Tibial nerve (tissue), 4 donors: Measurements from ENCODE around the gene SNAPC4. TPM values are rescaled to one million over a fixed set of nuclear protein-coding genes. Genes with fewer than 3 reads are reported as not detected.

Experiments used
- DNase-seq, 2 donors: peaks; one replicate each; pipeline ENCODE4 v3.0.0-alpha.2; 2019; ENCODE audit warnings: low spot score in 2 of 2
- H3K27ac ChIP-seq, 4 donors: fragments of 200-600 bp; sonication (generic) in 3 of 4; one replicate each; pipeline ENCODE4 v1.5.1; 2017 to 2019; ENCODE audit warnings: mild to moderate bottlenecking in 1 of 4
- H3K27me3 ChIP-seq, 2 donors: fragments of 200-600 bp; sonication (generic) in 1 of 2; one replicate each; pipeline versions ENCODE4 v1.5.1 to v1.6.0; 2017 to 2019
- H3K36me3 ChIP-seq, 3 donors: fragments of 200-600 bp; sonication (generic); one replicate each; pipeline ENCODE4 v1.5.1; 2018 to 2019
- H3K4me1 ChIP-seq, 4 donors: fragments of 200-600 bp; sonication (generic) in 3 of 4; one replicate each; pipeline ENCODE4 v1.5.1; 2017 to 2019
- H3K4me3 ChIP-seq, 4 donors: fragments of 200-600 bp; sonication (generic) in 3 of 4; one replicate each; pipeline ENCODE4 v1.5.1; 2017 to 2019; ENCODE audit warnings: mild to moderate bottlenecking in 1 of 4, moderate library complexity in 1 of 4
- H3K9me3 ChIP-seq, 4 donors: fragments of 200-600 bp; sonication (generic) in 3 of 4; one replicate each; pipeline ENCODE4 v1.5.1; 2017 to 2019
- EP300 ChIP-seq, 2 donors: sonication (generic); formaldehyde crosslinking; IDR thresholded peaks; one replicate each; pipeline ENCODE4 v1.6.1; 2017; ENCODE audit warnings: antibody characterized with exemption in 2 of 2, mild to moderate bottlenecking in 1 of 2
- POLR2A ChIP-seq, 2 donors: fragments of 450-650 bp; IDR thresholded peaks; one replicate each; pipeline ENCODE4 v1.6.1; 2017; ENCODE audit warnings: antibody characterized with exemption in 2 of 2, mild to moderate bottlenecking in 2 of 2, moderate library complexity in 2 of 2
- WGBS, 2 donors: methylation state at CpG; one replicate each; pipeline ENCODE4 v1.1.5; 2018; 5-methylcytosine and 5-hydroxymethylcytosine counted together
- total RNA-seq, 4 donors: library from RNA; depleted of rRNA; stranded (reverse); fragments of >200 nt; gene quantifications; one replicate each; pipeline ENCODE4 v1.1.0, GENCODE V29; 2016
- TF ChIP-seq, protein P1 (sequence below), 5 experiments: fragments of 200-600 bp in 3 of 5; fragments of 450-650 bp in 2 of 5; sonication (generic) in 3 of 5; IDR thresholded peaks; one replicate each; pipeline ENCODE4 v1.5.1; 2016 to 2019; ENCODE audit warnings: antibody characterized with exemption in 5 of 5, mild to moderate bottlenecking in 3 of 5, moderate library complexity in 2 of 5

The SNAPC4 gene
- total RNA-seq, 4 donors from 2014 or later = 7.0 to 21.0 (median 9.5) TPM

DNA sequence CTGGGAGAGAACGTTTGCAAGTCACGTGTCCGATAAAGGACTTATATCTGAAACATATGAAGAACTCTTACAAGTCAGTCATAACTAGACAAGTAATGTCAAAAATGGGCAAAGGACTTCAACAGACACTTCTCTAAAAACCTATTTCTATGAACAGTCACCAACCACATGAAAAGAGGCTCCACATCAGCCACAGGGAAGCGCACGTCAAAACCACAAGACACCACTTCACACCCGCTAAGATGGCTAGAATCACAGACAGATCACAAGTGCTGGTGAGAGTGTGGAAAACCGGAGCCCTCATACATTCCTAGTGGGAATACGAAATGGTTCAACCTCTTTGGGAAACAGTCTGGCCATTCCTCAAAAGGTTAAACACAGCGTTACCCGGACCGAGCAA lies 15.0 kb downstream of the SNAPC4 start:
- H3K27ac ChIP-seq = no peak overlapping the region
- no peak overlapping the region for H3K4me3 ChIP-seq
- TF ChIP-seq POLR2A (IDR thresholded peaks at IDR 0.05) (no peak), EP300 (IDR thresholded peaks at IDR 0.05) (no peak)
- H3K9me3 ChIP-seq = no peaks in the 10 kb centered on the region
- whole genome bisulfite sequencing, 2 donors = 87 to 89% methylated on average over 11 of the region's 11 CpGs
- no peak for DNase-seq
- H3K4me1 ChIP-seq = no peaks in the 10 kb centered on the region
- peaks cover 2 to 100% (median 8%) of the 10 kb centered on the region in 3 donors for H3K36me3 ChIP-seq
- no peaks in the 10 kb centered on the region for H3K27me3 ChIP-seq

DNA sequence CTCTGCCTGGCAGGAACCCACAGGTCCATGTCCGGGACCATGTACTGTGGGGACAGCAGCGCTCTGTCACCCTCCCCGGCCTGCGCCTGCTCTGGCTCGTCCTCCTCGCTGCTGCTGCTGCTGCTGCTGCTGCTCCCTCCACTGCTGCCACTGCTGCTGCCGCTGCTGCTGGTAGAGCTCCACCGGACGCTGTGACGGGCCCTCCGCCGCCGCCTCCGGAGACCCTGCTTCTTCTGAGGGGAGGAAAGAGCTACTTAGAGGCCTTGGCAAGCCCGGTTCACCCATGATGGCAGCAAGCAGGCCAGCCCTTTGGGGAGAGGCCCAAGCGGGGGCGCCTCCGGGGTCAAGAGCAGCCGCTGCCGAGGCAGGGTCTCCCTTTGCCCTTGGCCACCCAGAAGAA lies 16.5 kb downstream of the SNAPC4 start:
- Histone ChIP-seq H3K27ac (no peak overlapping the region), H3K36me3 (peaks cover 0 to 100% (median 8%) of the 10 kb centered on the region in 3 donors), H3K27me3 (no peaks in the 10 kb centered on the region), H3K4me3 (no peak overlapping the region), H3K9me3 (no peaks in the 10 kb centered on the region), H3K4me1 (no peaks in the 10 kb centered on the region)
- WGBS, 2 donors = 93 to 95% methylated on average over 18 to 20 of the region's 20 CpGs
- TF ChIP-seq EP300 (IDR thresholded peaks at IDR 0.05) = no peak
- TF ChIP-seq, protein P1, sequence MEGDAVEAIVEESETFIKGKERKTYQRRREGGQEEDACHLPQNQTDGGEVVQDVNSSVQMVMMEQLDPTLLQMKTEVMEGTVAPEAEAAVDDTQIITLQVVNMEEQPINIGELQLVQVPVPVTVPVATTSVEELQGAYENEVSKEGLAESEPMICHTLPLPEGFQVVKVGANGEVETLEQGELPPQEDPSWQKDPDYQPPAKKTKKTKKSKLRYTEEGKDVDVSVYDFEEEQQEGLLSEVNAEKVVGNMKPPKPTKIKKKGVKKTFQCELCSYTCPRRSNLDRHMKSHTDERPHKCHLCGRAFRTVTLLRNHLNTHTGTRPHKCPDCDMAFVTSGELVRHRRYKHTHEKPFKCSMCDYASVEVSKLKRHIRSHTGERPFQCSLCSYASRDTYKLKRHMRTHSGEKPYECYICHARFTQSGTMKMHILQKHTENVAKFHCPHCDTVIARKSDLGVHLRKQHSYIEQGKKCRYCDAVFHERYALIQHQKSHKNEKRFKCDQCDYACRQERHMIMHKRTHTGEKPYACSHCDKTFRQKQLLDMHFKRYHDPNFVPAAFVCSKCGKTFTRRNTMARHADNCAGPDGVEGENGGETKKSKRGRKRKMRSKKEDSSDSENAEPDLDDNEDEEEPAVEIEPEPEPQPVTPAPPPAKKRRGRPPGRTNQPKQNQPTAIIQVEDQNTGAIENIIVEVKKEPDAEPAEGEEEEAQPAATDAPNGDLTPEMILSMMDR (IDR thresholded peaks at IDR 0.05) = no peak
- no peak for TF ChIP-seq POLR2A (IDR thresholded peaks at IDR 0.05)
- no peak for DNase-seq

DNA sequence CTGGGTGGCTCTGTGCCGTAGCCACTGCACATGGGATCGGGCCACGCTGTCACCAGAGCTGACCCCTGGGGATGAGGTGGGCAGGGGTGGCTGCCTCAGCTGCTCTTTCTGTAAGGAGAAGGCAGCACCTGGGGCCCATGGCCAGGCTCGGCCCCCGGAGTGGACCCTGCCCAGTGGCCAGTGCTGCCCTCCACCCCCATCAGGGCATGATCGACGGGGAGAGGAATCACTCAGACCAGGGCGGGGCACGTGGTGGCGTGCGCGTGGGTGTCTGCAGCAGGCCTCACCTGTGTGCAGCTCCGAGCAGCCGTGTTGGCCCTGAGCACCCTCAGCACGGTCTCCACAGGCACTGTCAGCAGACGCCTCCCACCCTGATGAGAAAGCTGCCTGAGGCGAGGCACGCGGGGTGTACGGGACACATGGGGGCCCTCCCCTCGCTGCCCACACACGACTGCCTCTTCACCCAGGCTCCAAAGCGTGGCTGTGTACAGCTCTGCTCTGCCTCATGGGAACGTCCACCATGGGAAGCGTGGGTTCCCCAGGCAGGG lies 17.9 kb downstream of the SNAPC4 start:
- Histone ChIP-seq H3K4me1 (peaks cover 0 to 3% (median 0%) of the 10 kb centered on the region in 4 donors), H3K36me3 (peaks cover 0 to 99% (median 8%) of the 10 kb centered on the region in 3 donors), H3K9me3 (no peaks in the 10 kb centered on the region), H3K4me3 (no peak overlapping the region), H3K27me3 (no peaks in the 10 kb centered on the region), H3K27ac (no peak overlapping the region)
- TF ChIP-seq, protein P1 (IDR thresholded peaks at IDR 0.05) = no peak
- TF ChIP-seq EP300 (IDR thresholded peaks at IDR 0.05) (no peak), POLR2A (IDR thresholded peaks at IDR 0.05) (no peak)
- 89 to 93% methylated on average over 13 to 22 of the region's 25 CpGs for WGBS, 2 donors
- DNase-seq = no peak

- WGBS, 2 donors = 77 to 89% methylated on average over 7 to 8 of the region's 9 CpGs
- H3K4me1 ChIP-seq = peaks cover 0 to 9% (median 0%) of the 10 kb centered on the region in 4 donors
- no peak overlapping the region for H3K4me3 ChIP-seq
- TF ChIP-seq POLR2A (IDR thresholded peaks at IDR 0.05) (no peak), EP300 (IDR thresholded peaks at IDR 0.05) (no peak)
- TF ChIP-seq, protein P1 (IDR thresholded peaks at IDR 0.05) = no peak
- H3K27me3 ChIP-seq = no peaks in the 10 kb centered on the region
- no peak for DNase-seq
- peaks cover 0 to 92% (median 8%) of the 10 kb centered on the region in 3 donors for H3K36me3 ChIP-seq
- no peaks in the 10 kb centered on the region for H3K9me3 ChIP-seq
- no peak overlapping the region for H3K27ac ChIP-seq
Observed at GRCh38 chr9:136381311-136381710, 18.7 kb downstream of the SNAPC4 start.

- H3K27ac ChIP-seq = no peak overlapping the region
- peaks cover 0 to 91% (median 8%) of the 10 kb centered on the region in 3 donors for H3K36me3 ChIP-seq
Observed at GRCh38 chr9:136380381-136380780, 19.6 kb downstream of the SNAPC4 start.

More at GRCh38 chr9:136380381-136380780, 19.6 kb downstream of the SNAPC4 start:
- H3K4me1 ChIP-seq = peaks cover 0 to 9% (median 0%) of the 10 kb centered on the region in 4 donors
- DNase-seq = no peak
- 95% methylated on average over 14 to 16 of the region's 17 CpGs for WGBS, 2 donors
- no peaks in the 10 kb centered on the region for H3K27me3 ChIP-seq
- TF ChIP-seq, protein P1 (IDR thresholded peaks at IDR 0.05) = no peak
- TF ChIP-seq EP300 (IDR thresholded peaks at IDR 0.05) (no peak), POLR2A (IDR thresholded peaks at IDR 0.05) (no peak)
- no peak overlapping the region for H3K4me3 ChIP-seq
- H3K9me3 ChIP-seq = no peaks in the 10 kb centered on the region
